ENCODE results near the gene DGCR2.

DGCR2 gene

DNA sequence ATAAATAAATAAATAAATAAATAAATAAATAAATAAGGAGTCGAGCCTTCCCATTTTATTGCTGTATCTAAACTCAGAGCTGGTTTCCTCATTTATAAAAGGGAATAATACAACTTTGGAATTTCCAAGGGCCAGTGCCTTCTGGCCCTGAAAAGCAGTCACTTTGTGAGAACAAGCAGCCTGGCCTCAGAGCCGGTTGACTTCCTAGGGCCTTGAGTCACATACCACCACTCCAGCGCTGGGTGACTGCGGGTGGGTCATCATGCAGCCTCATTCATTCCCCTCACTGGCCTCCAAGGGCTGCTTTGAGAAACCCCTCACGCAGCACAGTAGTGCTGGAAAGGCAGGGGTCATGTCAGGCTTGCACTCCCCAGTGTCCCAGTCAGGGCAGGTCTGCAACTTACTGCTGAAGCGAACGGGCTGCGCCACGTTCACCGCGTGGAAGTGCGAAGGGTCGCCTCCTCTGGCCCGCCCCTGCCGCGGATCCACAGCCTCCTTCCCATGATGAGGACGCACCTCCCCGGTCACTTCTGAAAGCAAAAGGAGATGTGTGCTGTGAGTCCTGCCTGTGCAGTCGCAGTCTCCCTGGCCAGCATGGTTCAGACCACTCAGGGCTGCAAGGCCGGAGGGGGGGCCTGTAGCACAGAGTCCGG, 54.4 kb downstream of the DGCR2 start:
- TF ChIP-seq, protein P1, sequence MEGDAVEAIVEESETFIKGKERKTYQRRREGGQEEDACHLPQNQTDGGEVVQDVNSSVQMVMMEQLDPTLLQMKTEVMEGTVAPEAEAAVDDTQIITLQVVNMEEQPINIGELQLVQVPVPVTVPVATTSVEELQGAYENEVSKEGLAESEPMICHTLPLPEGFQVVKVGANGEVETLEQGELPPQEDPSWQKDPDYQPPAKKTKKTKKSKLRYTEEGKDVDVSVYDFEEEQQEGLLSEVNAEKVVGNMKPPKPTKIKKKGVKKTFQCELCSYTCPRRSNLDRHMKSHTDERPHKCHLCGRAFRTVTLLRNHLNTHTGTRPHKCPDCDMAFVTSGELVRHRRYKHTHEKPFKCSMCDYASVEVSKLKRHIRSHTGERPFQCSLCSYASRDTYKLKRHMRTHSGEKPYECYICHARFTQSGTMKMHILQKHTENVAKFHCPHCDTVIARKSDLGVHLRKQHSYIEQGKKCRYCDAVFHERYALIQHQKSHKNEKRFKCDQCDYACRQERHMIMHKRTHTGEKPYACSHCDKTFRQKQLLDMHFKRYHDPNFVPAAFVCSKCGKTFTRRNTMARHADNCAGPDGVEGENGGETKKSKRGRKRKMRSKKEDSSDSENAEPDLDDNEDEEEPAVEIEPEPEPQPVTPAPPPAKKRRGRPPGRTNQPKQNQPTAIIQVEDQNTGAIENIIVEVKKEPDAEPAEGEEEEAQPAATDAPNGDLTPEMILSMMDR (IDR thresholded peaks at IDR 0.05; ENCODE audit: insufficient read depth, low read length, poor library complexity, severe bottlenecking) = no peak
- Histone ChIP-seq H3K36me3 (ENCODE audit: control insufficient read depth, insufficient read depth, low read length) (peaks cover 33% of the 10 kb centered on the region), H3K27me3 (replicated peaks; ENCODE audit: control insufficient read depth, insufficient read depth, low read length) (no peaks in the 10 kb centered on the region), H3K4me3 (replicated peaks; ENCODE audit: low read depth, low read length) (no peak overlapping the region)
- no peak for DNase-seq (ENCODE audit: extremely low read depth, insufficient read length)

DNA sequence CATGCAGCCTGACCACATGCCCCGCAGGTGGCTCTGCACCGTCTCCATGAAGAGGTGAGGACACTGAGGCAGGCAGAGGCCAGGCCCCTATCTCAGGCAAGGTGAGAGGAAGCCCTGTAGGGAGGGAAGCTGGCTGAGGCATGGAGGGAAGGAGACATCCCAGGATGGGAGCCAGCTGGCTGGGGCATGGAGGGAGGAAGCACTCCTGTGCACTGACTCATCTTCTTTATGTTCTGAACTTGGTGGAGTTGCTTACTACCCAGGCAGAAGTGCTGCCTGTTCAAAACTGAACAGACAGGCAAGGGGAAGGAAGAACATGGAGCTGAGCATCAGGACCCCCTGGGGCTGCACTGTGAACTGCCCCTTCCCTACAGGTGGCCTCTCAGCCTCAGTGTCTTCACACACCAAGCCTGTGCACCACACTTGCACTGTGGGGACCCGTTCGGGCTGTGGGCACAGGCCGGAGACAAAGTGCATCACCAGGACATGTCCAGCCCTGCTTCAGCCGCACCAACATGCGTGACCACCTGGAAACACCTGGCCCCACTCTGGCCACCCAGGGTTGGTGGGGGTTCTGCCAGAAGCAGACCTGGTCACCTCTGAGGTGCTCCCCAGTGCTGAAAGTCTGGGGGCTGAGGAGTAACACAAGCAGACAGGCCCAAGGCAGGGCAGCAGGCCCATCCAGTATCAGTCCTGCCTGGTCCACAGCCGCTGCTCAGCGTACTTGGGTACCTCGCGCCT, 55.5 kb downstream of the DGCR2 start:
- no peak for DNase-seq (ENCODE audit: extremely low read depth, insufficient read length)
- Histone ChIP-seq H3K27me3 (replicated peaks; ENCODE audit: control insufficient read depth, insufficient read depth, low read length) (no peaks in the 10 kb centered on the region), H3K4me3 (replicated peaks; ENCODE audit: low read depth, low read length) (no peak overlapping the region), H3K36me3 (ENCODE audit: control insufficient read depth, insufficient read depth, low read length) (peaks cover 38% of the 10 kb centered on the region)
- TF ChIP-seq, protein P1 (IDR thresholded peaks at IDR 0.05; ENCODE audit: insufficient read depth, low read length, poor library complexity, severe bottlenecking) = no peak

DNA sequence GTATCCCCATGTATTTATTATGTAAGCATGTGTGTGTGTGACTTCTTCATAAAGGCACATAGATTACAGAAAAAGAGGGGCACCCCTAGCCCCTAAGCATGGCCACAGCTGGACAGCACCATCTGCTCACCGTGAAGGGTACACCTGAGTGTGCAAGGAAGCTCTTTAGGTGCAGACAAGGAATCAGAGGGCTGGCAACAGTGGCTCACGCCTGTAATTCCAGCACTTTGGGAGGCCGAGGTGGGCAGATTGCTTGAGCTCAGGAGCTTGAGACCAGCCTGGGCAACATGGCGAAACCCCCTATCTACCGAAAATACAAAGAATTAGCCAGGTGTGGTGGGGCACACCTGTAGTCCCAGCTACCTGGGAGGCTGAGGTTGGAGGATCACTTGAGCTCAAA, 56.3 kb downstream of the DGCR2 start:
- H3K4me3 ChIP-seq (replicated peaks; ENCODE audit: low read depth, low read length) = no peak overlapping the region
- no peak for DNase-seq (ENCODE audit: extremely low read depth, insufficient read length)
- H3K27me3 ChIP-seq (replicated peaks; ENCODE audit: control insufficient read depth, insufficient read depth, low read length) = no peaks in the 10 kb centered on the region
- TF ChIP-seq, protein P1 (IDR thresholded peaks at IDR 0.05; ENCODE audit: insufficient read depth, low read length, poor library complexity, severe bottlenecking) = no peak
- peaks cover 40% of the 10 kb centered on the region for H3K36me3 ChIP-seq (ENCODE audit: control insufficient read depth, insufficient read depth, low read length)

DNA sequence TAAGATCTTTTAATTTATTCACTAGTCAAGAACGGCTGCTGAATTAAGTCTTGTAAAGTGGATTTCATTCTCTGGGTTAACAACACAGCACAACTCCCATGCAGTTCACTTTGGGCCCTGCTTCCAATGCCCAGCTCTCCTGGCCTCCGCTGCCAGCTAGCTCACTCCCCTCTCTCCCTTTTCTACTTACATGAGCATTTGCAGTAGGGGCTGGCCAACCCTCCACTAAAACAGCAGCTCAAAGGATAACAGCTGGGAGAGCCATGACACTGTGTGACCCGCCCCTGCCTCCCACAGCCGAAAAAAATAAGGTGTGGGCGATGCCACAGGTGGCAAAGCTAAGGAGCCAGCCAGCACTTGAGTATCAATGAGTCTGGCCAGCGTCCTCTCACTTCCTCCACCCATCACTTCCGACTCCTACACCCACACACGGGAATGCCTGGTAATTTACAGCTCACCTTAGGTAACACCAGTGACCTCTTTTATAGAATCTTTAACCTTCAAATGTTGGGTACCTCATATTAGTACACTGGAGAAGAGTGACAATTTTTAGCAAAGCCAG, 56.8 kb downstream of the DGCR2 start:
- TF ChIP-seq, protein P1 (IDR thresholded peaks at IDR 0.05; ENCODE audit: insufficient read depth, low read length, poor library complexity, severe bottlenecking) = no peak
- DNase-seq (ENCODE audit: extremely low read depth, insufficient read length) = no peak
- Histone ChIP-seq H3K4me3 (replicated peaks; ENCODE audit: low read depth, low read length) (no peak overlapping the region), H3K27me3 (replicated peaks; ENCODE audit: control insufficient read depth, insufficient read depth, low read length) (no peaks in the 10 kb centered on the region), H3K36me3 (ENCODE audit: control insufficient read depth, insufficient read depth, low read length) (peaks cover 38% of the 10 kb centered on the region)

DNA sequence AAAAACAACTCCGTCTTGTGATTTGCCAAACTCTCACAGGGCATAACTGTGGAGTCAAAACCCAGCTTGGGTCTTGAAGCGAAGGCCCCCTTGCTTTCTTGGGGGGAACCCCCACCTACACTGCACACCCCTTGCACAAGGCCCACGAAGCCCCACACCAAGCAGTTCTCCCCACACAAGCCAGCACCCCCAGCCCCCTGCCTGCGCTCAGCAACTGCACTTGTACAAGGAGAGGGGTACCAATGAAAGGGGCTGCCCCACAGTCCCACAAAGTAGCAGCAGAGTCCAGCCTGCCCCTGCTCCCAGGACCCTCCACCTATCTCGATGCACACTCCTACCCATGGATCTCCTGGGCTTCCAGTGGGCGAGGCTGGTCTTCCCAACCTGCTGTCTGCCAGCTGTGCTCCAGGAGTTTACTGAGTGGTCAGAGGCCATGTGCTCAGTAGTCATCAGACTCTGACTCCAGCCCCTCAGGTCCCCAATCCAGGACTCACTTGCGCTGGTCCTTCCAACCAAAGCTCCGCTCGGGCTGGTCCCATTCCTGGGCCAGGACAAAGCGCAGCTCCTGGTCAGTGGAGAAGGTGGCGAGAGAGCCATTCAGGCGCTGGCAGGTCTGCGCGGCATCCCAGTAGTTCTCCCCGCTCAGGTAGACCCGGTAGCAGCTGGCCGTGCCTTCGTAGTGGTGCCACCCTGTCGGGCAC, 57.7 kb downstream of the DGCR2 start:
- TF ChIP-seq, protein P1 (IDR thresholded peaks at IDR 0.05; ENCODE audit: insufficient read depth, low read length, poor library complexity, severe bottlenecking) = no peak
- DNase-seq (ENCODE audit: extremely low read depth, insufficient read length) = no peak
- Histone ChIP-seq H3K36me3 (ENCODE audit: control insufficient read depth, insufficient read depth, low read length) (peaks cover 42% of the 10 kb centered on the region), H3K4me3 (replicated peaks; ENCODE audit: low read depth, low read length) (no peak overlapping the region), H3K27me3 (replicated peaks; ENCODE audit: control insufficient read depth, insufficient read depth, low read length) (no peaks in the 10 kb centered on the region)

All from GM06990 (cell line).